GM21576 (cell line): ENCODE results near the gene PIK3R5.

Experiments
- ATAC-seq: cut with Tn5 transposase; IDR thresholded peaks from one replicate; pipeline ENCODE4 v1.9.1; 2021; ENCODE audit warnings: mild to moderate bottlenecking, moderate library complexity; ENCODE audit not compliant: unreplicated experiment

The PIK3R5 gene

GRCh38 chr17:8925141-8925540 lies 40.4 kb downstream of the PIK3R5 start:
- no peak for ATAC-seq

DNA sequence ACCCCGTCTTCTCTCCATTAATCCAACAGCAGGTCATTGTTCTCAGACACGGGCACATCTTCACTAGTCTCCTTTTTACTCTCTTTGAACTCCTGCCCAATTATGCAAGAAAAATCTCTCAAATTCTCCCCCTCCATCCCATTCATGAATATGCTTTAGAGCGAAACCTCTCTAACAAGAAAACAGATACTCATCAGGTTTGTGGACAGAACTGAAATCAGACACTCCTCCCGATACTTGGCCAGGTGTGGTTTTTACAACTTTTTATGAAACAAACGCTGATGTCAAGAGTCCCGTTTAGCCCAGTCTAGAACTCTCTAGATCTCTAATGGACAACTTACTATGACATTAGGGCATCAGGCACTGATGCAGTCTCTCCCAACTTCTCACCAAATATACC lies 40.9 kb downstream of the PIK3R5 start:
- peak; percentile 66 for ATAC-seq

- no peak for ATAC-seq
These were observed 41.7 kb downstream of the PIK3R5 start for GRCh38 chr17:8923762-8924161.

- no peak for ATAC-seq
These were observed 42.6 kb downstream of the PIK3R5 start for GRCh38 chr17:8922928-8923327.

- no peak for ATAC-seq
These were observed 43.1 kb downstream of the PIK3R5 start for GRCh38 chr17:8922451-8922850.

DNA sequence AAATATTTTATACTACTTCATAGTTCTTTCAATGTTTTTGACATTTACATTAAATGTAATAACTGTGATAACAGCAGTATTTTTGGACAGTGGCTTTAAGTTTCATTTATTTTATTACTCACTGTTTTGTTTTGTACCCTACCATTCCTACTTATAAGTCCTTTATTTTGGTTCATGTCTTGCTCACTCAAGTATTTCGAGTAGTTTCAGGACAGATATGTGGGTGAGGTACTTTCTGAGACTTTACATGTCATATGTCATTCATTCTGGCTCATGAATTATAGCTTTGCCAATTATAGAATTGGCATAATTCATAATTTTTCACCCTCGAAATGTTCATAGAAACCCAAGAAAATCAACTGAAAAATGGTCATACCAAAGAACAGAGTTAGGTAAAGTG lies 44.4 kb downstream of the PIK3R5 start:
- no peak for ATAC-seq

GRCh38 chr17:8918807-8919465 lies 46.6 kb downstream of the PIK3R5 start:
- ATAC-seq, result no peak

DNA sequence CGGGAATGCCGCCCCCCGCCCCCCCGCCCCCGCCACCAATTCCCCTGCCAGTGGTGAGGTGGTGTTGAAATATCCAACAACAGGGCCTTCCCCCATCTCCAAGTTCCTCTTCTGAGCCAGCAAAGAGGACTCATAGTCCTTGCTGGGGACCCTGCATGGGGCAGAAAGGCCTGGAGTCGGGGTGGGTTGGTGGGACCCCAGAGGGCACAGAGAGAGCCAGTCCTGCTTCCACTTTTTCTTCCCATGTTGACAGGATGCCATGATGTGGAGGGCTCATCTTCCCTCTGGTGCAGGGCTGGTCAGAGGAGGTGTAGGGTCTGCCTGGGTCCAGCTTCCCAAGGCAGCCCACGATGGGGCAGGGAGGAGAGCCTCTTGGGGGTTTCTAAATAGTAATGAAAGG lies 49.0 kb downstream of the PIK3R5 start:
- no peak for ATAC-seq

- ATAC-seq, result no peak
These were observed 51.0 kb downstream of the PIK3R5 start for GRCh38 chr17:8914554-8914953.

GRCh38 chr17:8913879-8914278 lies 51.6 kb downstream of the PIK3R5 start:
- ATAC-seq, result no peak

DNA sequence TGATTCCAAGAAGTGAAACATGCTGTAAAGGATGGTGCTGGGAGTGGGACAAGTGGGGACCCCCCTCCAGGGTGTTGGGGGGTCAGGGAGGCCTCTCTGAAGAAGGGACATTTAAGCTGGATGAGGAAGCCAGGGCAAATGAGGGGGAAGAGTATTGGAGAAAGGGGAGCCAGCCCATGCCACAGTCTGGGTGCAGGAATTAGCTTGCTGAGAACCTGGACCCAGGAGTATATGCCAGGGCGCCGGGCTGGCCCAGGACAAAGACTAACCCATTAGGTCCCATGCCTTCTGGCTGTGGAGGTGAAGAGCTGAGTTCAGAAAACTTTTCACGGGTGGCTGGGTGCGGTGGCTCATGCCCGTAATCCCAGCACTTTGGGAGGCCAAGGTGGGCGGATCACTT lies 52.4 kb downstream of the PIK3R5 start:
- no peak for ATAC-seq

- no peak for ATAC-seq
These were observed 53.2 kb downstream of the PIK3R5 start for GRCh38 chr17:8912084-8912981.

DNA sequence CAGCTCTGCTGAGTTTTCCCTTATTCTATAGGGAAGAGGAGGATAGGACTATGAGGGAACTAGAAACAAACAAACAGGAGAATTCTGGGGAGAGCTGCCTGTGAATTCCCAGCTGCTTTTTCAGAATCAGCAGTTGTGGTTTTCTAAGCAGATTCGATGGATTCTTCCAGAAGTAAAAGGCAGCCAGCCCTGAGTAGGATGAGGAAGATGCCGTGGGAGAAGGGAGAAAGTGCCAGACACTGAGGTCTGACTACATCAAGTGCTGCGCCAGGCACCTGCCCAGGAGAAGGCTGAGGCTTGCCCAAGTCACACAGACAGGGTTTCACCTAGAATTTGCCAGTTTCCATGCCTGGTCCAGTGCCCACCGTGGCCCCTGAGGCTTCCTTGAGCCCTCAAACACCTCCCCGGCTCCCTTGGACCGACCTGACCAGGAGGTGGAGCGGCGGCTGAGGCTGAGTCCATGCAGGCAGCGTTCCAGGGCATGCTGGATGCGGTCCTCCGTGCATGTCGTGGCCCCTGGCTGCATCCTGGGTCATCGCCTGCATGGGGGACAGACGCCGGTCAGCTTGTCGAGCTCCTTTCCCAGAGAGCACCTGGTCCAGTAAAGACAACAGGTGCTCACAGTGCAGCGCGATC lies 54.4 kb downstream of the PIK3R5 start:
- ATAC-seq, result no peak

- no peak for ATAC-seq
These were observed 55.8 kb downstream of the PIK3R5 start for GRCh38 chr17:8909586-8910270.

DNA sequence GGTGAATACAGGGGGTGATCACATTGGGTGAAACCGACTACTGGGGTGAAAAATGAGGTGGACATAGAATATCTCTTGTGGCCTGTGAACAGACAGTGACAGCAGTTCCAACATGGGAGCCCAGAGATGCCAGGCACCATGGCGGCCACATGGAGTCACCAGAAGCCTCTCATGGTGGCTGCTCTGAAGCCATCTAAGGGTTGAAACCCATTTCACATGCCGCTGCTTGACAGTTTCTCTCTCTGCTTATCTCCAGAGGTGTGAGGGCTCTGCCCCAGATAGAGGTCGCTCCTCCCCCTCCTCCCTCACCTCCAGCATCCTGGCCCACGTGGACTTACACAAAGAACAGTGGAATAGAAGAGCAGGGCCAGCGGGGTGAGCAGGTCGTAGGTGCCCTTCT lies 60.2 kb downstream of the PIK3R5 start:
- no peak for ATAC-seq

DNA sequence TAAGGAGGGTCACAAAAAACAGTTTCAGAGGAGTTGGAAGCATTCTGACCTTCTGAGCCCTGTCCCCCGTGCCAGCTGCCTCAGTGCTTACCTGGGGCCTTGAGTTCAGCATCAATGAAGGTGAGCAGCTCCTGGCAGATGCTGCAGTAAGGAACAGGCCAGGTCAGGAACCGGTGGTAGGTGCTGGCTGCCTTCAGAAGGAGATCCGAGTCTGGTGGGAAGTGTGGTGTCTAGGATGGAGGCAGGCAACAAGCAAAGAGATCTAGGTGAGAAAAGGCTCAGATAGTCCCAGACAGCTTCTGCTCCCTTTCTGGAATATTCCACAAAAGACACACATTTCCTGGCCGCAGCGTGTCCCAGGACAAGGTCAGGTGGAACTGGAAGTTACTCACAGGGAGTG lies 60.8 kb downstream of the PIK3R5 start:
- no peak for ATAC-seq

- no peak for ATAC-seq
These were observed 61.3 kb downstream of the PIK3R5 start for GRCh38 chr17:8904201-8904600.

DNA sequence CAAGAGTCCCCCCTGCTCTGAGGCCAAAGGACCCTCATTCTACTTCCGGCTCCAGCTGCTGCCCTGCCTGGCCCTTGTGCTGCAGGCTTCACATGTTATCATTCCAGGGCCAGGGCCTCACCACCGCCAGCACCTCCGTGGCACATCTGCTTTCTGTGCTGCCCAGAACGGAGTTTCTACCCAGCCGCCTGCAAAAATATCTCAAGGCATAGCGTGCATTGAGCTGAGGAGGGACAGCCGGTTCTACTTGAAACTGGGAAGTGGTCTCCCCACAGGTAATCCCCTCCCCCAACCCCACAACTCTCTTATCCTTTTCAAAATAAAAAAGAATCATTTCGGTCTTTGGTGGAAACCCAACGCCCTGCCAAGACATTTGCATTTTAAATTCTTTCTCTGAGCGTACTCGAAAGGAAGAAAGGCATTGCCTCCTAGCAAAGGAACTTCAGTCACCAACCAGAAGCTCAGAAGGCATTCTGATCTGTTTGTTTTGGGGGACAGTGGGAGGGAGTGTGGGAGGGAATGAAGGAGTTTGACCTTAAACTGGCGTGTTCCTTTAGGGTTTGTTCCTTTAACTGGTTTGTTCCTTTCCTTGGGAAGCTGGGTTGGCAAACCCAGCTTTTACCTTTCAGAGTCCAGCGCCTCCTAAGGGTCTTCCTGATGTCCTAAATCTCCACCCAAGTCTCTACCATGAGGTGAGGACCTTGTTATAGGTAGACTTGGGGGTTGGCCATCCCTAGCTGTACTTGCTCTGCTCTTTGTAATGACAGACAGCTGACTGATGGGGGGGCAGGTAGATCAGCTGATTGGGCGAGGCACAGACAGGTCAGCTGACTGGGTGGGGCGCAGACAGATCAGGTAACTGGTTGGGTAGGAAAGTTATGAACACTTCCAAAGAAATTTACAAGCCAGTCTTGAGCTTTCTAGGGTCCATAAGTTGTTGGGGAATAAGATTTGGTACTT lies 64.6 kb downstream of the PIK3R5 start:
- ATAC-seq, result peak; percentile 44

DNA sequence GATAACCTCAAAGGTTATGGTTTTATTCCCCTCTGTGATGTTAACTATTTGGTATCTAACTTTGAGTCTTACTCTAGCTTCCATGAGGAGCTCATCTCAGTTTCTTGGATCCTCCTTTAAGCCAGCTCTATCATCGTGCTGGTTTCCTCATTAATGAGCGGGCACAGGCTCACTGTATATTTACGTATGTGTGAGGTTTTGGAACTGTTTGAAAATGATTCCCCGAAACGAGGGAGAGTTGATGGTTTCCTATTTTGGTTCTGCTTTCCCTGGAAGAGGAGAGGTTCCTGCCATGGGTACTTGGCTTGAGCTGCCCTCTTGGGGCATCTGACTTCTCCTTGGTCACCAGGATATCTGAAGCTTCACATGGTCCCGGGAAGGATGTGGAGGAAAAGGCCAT lies 65.3 kb downstream of the PIK3R5 start:
- ATAC-seq, result no peak

DNA sequence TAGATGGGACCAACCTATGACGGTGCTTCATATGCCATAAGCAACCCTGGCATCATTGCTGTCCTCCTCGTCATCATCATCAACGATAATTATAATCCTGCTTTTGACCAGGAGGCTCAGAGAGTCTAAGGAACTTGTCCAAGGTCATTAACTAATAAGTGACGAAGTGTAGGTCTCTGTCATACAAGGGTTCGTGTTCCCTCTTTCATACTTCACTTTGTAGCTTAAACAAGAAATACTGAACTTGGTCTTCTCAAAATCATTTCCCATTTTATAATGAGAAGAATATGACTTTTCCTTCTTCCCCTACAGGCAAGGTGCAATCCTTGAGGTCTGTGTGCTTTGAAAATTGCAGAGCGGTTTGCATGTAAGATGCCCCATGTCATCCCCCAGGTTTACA lies 66.9 kb downstream of the PIK3R5 start:
- no peak for ATAC-seq
